ENCODE measurements around the gene H1-8. TPM values are rescaled to one million over a fixed set of nuclear protein-coding genes. Genes with fewer than 3 reads are reported as not detected.

H1-8 gene
- polyA plus RNA-seq, 4 donors = not detected

DNA sequence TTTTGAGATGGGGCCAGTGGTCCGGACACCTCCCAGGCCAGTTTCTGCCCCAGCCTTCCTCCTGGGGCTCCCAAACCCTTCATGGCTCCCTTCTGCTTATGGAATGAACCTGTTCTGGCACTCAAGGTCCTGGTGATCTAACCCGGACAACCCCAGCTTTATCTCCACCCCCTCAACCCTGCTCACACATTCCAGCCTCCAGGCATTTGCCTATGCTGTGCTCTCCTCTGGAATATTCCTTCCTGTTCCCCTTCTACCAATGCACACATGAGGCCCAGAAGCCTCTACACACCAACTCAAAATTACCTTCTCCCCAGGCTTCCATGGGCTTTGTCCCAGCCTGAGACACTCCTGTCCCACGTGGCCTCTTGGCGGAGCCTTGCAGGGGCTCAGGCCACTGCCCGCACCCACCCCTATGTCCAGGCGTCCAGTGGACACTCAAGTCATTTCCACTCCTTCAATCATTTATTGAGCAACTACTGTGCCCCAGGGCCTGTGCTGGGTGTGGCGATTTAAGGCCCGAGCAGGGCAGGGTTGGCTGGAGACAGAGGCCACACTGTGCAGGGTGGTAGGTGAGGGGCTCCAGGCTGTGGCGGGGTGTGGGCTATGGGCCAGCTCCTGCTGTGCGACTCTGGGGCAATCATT lies 44.7 kb downstream of the H1-8 start:
- no peak for DNase-seq (ENCODE audit: low read depth in 4 of 4, low spot score in 2 of 4)

DNA sequence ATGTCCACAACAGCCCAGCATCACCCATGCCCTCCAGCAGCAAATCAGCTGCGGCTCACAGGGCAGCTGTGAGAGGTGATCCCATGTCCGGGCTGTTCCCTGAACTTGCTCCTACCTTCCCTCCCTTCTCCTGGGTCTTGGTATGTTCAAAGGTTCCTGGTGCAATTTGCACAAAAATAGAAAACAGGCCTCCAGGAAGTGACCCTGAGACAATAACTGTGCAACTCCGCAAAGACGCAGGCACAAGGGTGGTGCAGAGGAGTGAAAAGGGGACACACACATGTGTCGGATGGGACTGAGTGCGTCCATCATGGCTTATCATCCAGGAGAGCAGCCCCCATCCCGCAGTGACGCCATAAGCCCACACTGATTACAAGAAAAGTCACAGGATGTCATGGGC lies 47.2 kb downstream of the H1-8 start:
- no peak for DNase-seq (ENCODE audit: low read depth in 4 of 4, low spot score in 2 of 4)

DNA sequence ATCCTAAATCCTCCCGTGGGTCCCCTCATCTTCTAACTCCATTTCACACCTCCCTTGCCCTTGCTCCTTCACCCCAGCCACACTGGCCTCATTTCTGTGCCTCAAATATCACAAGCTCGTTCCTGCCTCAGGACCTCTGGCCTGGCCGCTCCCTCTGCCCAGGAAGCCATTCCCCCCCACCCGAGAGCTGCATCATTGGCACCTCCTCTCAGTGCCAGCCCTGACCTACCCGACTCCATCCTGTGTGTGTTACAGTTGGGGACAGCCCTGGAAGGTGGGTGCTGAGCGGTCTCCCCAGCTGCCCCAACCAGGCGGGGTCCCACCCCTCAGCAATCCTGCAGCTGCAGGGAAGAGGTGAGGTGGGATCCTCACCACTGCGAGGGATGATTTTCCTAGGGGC lies 49.0 kb downstream of the H1-8 start:
- DNase-seq (ENCODE audit: low read depth in 4 of 4, low spot score in 2 of 4) = no peak

GRCh38 chr3:129592381-129593131 lies 49.6 kb downstream of the H1-8 start:
- DNase-seq (ENCODE audit: low read depth in 4 of 4, low spot score in 2 of 4) = no peak

DNA sequence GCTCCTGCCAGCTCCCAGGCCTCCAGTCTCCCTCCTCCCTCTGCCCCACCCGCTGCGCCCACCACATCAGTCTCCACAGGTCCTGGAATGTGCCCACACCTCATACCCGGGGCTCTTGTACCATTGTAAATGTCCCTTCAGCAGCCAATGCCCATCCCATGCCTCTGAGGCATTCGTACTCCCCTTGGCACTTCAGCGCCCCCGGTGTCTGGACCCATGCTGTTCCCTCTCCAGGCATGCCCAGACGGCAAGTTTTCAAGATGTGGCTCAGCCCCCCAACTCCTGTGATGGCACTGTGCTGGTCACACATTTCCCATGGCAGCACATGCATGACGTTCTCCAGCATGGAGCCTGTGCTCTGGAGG lies 50.2 kb downstream of the H1-8 start:
- no peak for DNase-seq (ENCODE audit: low read depth in 4 of 4, low spot score in 2 of 4)

GRCh38 chr3:129593595-129594339 lies 50.8 kb downstream of the H1-8 start:
- no peak for DNase-seq (ENCODE audit: low read depth in 4 of 4, low spot score in 2 of 4)

- DNase-seq (ENCODE audit: low read depth in 4 of 4, low spot score in 2 of 4) = no peak
These were observed 51.4 kb downstream of the H1-8 start for GRCh38 chr3:129594409-129594808.

- DNase-seq (ENCODE audit: low read depth in 4 of 4, low spot score in 2 of 4) = no peak
These were observed 52.0 kb downstream of the H1-8 start for GRCh38 chr3:129594907-129595390.

DNA sequence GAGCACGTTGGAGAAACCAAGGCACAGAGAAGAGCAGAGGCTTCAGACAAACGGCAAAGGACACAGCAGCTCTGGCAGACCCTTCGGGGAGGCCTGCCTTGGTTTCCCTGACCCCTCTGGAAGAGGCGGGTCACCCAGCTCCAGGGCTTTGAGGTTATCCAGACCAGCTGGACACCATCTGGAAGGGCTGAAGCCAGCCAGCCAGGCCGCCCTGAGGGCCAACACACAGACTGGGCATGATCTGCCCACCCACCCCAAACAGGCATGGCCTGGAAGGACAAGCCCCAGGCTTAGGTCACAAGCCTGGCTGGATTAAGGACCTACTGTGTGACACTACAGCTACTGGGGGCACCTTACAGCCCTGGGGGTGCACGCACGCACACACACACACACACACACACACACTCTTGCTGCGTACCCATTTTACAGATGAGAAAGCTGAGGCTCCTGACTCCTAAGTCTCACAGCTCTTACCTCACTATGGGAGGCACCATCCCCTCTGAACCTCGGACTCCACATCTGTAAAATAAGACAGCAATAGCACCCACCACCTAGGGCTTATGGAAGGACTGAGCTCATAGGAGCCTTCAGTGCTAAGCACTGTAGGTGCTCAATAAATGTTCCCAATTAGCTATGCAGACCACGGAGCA lies 52.7 kb downstream of the H1-8 start:
- no peak for DNase-seq (ENCODE audit: low read depth in 4 of 4, low spot score in 2 of 4)

GRCh38 chr3:129596194-129597086 lies 53.5 kb downstream of the H1-8 start:
- peak in 1 of 4 donors; percentile 75 for DNase-seq (ENCODE audit: low read depth in 4 of 4, low spot score in 2 of 4)

- DNase-seq (ENCODE audit: low read depth in 4 of 4, low spot score in 2 of 4) = no peak
These were observed 54.4 kb downstream of the H1-8 start for GRCh38 chr3:129597087-129597999.

- DNase-seq (ENCODE audit: low read depth in 4 of 4, low spot score in 2 of 4) = no peak
These were observed 55.0 kb downstream of the H1-8 start for GRCh38 chr3:129598000-129598381.

- no peak for DNase-seq (ENCODE audit: low read depth in 4 of 4, low spot score in 2 of 4)
These were observed 55.5 kb downstream of the H1-8 start for GRCh38 chr3:129598484-129598883.

DNA sequence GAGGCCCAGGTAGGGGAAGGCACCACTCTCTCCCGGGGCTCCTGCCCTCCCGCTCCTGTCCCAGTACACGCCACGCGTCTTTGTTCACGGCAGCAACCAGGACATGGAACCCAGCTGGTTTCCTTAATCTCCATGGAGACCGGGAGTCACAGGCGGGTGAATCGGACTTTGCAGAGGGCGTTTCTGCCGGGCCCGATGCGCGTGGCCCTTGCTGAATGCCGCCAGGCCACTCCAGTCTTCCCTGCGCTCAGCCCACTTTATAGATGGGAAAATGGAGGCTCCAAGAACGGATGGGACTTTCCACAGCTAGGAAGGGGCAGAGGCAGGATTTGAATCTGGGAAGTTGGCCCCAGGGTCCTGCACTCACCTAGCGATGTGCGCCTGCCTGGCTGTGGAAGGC lies 56.1 kb downstream of the H1-8 start:
- no peak for DNase-seq (ENCODE audit: low read depth in 4 of 4, low spot score in 2 of 4)

GRCh38 chr3:129599607-129600006 lies 56.6 kb downstream of the H1-8 start:
- DNase-seq (ENCODE audit: low read depth in 4 of 4, low spot score in 2 of 4) = no peak

DNA sequence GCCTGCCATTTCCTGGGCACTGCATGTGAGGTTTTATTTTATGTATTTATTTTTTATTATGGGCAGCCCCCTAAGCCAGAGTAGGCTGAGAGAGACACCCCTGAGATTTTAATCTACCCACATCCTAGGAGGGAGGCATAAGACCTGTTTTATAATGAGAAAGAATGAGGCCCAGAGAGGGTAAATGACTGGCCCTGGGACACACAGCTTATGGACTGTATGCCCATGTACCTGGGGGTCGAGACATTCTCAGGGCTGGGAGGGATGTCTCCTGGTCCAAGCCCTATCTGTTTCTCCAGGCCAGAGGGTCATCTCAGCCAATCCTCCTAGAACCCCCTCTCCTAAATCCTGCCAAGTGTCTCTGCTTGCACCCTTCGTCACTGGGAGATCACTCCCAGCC lies 57.4 kb downstream of the H1-8 start:
- DNase-seq (ENCODE audit: low read depth in 4 of 4, low spot score in 2 of 4) = no peak
